ENCODE measurements around the gene SMIM38.
"Not testable (repeated sequence)": the region's sequence is repeated elsewhere in the genome, so short reads cannot be mapped to it uniquely, and the experiment has no call there.

SMIM38 gene

DNA sequence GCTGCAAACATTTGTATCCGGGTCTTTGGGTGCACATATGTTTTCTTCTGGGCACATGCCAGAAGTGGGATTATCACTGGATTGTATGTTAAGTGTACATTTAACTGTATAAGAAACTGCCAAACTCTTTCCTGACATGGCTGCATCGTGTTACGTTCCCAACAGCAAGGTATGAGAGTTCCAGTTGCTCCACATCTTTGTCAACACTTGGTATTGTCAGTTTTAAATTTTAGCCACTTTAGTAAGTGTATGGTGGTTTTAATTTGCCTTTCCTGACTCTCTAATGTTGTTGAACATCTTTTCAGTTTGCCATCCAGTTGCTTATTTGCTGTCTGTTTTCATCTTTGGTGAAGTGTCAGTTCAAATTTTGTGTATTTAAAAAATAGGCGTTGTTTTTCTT lies 22.5 kb upstream of the SMIM38 start:
- TF ChIP-seq, protein P1, sequence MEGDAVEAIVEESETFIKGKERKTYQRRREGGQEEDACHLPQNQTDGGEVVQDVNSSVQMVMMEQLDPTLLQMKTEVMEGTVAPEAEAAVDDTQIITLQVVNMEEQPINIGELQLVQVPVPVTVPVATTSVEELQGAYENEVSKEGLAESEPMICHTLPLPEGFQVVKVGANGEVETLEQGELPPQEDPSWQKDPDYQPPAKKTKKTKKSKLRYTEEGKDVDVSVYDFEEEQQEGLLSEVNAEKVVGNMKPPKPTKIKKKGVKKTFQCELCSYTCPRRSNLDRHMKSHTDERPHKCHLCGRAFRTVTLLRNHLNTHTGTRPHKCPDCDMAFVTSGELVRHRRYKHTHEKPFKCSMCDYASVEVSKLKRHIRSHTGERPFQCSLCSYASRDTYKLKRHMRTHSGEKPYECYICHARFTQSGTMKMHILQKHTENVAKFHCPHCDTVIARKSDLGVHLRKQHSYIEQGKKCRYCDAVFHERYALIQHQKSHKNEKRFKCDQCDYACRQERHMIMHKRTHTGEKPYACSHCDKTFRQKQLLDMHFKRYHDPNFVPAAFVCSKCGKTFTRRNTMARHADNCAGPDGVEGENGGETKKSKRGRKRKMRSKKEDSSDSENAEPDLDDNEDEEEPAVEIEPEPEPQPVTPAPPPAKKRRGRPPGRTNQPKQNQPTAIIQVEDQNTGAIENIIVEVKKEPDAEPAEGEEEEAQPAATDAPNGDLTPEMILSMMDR (IDR thresholded peaks at IDR 0.05; ENCODE audit: low read depth, low read length, missing control alignments) = no peak
- Histone ChIP-seq H3K27me3 (replicated peaks) (no peaks in the 10 kb centered on the region), H3K27ac (no peak overlapping the region), H3K4me3 (ENCODE audit: low read depth, low read length) (no peak overlapping the region), H3K36me3 (replicated peaks) (no peaks in the 10 kb centered on the region)
- DNase-seq = no peak
- in situ Hi-C loops (cut with HindIII; ENCODE audit: low pct_ligation_motif_present, low sequenced_read_pairs) = no loop called here

DNA sequence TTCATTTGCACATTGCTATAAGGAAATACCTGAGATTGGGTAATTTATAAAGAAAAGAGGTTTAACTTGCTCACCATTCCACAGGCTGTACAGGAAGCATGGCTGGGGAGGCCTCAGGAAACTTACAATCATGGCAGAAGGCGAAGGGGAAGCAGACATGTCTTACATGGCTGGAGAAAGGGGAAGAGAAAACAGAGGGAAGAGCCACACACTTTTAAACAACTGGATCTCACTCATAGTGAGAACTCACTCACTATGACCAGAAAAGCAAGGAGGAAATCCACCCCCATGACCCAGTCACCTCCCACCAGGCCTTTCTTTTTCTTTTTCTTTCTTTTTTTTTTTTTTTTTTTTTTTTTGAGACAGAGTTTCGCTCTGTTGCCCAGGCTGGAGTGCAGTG lies 21.6 kb upstream of the SMIM38 start:
- H3K36me3 ChIP-seq (replicated peaks); H3K27ac ChIP-seq; H3K4me3 ChIP-seq (ENCODE audit: low read depth, low read length); H3K27me3 ChIP-seq (replicated peaks); in situ Hi-C loops (cut with HindIII; ENCODE audit: low pct_ligation_motif_present, low sequenced_read_pairs); DNase-seq: not testable (repeated sequence)

DNA sequence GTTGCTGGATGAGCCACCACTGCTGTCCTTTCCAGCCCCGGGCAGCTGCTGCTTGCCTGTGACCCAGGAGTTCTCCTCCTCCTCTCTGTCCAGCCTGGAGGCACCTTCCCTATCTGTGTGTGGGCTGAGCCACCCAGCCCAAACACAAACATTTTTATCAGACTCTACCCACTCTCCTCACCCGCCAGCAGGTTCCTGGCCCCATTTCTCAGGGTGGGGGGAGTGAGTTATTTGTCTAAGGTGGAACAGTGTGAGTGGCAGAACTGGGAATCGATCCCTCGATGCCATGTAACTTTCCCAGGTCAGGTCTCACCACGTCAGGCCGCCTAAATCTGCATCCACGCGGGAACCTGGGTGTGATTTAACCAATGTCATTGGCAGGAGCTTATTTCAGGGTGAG lies 20.8 kb upstream of the SMIM38 start:
- H3K27ac ChIP-seq = no peak overlapping the region
- H3K4me3 ChIP-seq (ENCODE audit: low read depth, low read length) = no peak overlapping the region
- in situ Hi-C loops (cut with HindIII; ENCODE audit: low pct_ligation_motif_present, low sequenced_read_pairs) = no loop called here
- TF ChIP-seq, protein P1 (IDR thresholded peaks at IDR 0.05; ENCODE audit: low read depth, low read length, missing control alignments) = no peak
- H3K36me3 ChIP-seq (replicated peaks) = no peaks in the 10 kb centered on the region
- no peaks in the 10 kb centered on the region for H3K27me3 ChIP-seq (replicated peaks)
- no peak for DNase-seq

DNA sequence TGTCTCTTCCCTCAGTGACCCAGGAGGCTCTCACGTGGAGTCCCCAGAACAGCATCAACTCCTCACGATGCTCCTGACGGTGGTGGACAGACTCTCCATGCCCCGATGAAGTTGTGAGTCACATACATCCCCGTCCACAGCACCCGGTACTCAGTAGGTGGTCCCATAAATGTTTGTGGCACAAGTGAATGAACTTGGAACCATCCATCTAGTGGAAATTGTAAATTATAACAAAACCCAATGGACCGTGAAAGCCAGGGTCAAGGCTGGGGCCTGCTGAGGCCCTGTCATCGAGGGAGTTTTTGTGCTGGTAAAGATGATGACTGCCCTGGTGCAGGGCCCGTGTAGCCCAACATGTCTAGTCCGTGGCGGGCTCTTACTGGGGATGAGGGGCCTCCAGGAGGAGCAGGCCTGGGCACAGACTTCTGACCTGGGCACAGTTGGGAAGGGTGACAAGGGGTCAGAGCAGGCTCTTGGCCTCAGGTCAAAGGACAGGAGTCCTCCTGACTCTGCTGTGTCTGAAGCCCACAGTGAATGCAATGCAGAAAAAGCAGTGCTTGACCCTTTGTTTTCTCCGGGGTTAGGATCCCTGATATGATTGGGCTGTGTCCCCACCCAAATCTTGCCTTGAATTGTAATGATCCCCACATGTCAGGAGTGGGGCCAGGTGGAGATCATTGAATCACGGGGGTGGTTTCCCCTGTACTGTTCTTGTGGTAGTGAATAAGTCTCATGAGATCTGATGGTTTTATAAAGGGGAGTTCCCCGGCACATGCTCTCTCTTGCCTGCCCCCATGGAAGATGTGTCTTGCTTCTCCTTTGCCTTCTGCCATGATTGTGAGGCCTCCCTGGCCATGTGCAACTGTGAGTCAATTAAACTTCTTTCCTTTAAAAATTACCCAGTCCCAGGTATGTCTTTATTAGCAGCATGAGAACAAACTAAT lies 20.0 kb upstream of the SMIM38 start:
- Histone ChIP-seq H3K4me3 (ENCODE audit: low read depth, low read length) (no peak overlapping the region), H3K36me3 (replicated peaks) (no peaks in the 10 kb centered on the region), H3K27me3 (replicated peaks) (no peaks in the 10 kb centered on the region), H3K27ac (no peak overlapping the region)
- DNase-seq = no peak
- TF ChIP-seq, protein P1 (IDR thresholded peaks at IDR 0.05; ENCODE audit: low read depth, low read length, missing control alignments) = no peak
- in situ Hi-C loops (cut with HindIII; ENCODE audit: low pct_ligation_motif_present, low sequenced_read_pairs) = no loop called here

DNA sequence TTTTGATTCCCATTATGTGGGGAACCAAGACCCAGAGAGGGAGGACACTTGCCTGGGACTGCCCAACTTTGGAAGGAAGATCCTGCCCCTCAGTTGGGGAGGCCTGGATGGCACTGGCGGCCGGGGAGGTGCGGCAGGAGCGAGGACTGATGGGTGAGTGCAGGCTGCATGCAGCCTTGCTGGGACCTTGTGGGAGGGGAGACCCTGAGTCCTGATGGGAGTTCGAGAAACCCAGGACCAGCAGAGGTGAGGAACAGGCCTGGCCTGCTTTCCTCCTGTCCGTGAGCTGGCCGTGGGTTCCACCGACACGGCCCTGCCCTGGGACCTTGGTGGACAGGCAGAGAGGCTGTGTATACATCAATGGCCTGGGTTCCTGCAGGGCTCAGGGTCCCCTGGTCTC lies 19.3 kb upstream of the SMIM38 start:
- Histone ChIP-seq H3K27ac (no peak overlapping the region), H3K27me3 (replicated peaks) (no peaks in the 10 kb centered on the region), H3K36me3 (replicated peaks) (no peaks in the 10 kb centered on the region), H3K4me3 (ENCODE audit: low read depth, low read length) (no peak overlapping the region)
- DNase-seq = no peak
- TF ChIP-seq, protein P1 (IDR thresholded peaks at IDR 0.05; ENCODE audit: low read depth, low read length, missing control alignments) = no peak
- in situ Hi-C loops (cut with HindIII; ENCODE audit: low pct_ligation_motif_present, low sequenced_read_pairs) = no loop called here

DNA sequence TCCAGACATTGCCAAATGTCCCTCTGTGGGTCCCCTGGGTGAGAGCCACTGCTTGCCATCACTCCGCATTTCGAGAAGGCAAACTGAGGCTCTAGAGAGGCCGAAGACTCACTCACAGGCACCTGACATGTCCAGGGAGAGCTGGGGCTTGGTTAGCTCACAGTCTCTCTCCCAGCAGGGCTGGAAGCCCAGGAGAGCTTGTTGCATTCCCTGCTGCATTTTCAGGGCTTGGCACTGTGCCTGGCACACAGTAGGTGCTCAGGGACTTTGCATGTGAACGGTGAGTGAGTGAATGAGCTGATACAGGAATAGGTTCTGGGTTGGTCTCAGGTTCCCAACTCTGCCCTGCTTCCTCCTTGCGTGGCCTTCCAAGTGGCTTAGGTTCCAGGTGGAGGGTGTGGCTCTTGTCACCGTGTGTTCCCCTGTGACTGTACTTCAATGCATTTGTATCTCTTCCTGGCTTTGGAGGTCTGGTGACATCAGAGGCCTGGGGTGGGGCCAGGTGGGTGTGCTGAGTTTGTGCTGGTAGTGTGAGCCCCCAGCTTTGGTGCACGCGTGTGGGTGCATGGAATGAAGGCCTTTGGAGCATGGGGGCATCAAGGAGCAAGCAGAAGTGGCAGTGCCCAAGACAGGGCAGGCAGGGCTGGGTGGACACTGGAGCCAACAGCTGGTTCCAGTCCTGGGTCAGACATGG lies 18.4 kb upstream of the SMIM38 start:
- TF ChIP-seq, protein P1 (IDR thresholded peaks at IDR 0.05; ENCODE audit: low read depth, low read length, missing control alignments) = no peak
- no peak overlapping the region for H3K27ac ChIP-seq
- H3K27me3 ChIP-seq (replicated peaks) = no peaks in the 10 kb centered on the region
- no peak for DNase-seq
- no peak overlapping the region for H3K4me3 ChIP-seq (ENCODE audit: low read depth, low read length)
- H3K36me3 ChIP-seq (replicated peaks) = no peaks in the 10 kb centered on the region
- in situ Hi-C loops (cut with HindIII; ENCODE audit: low pct_ligation_motif_present, low sequenced_read_pairs) = no loop called here
